Endothelial cell of umbilical vein (primary cell): ENCODE measurements around the gene ELL2. TPM values are rescaled to one million over a fixed set of nuclear protein-coding genes. Genes with fewer than 3 reads are reported as not detected.

Experiments
- BruUV-seq: library from RNA; stranded (reverse); fragments of 400-500 nt; replicated peaks from 2 replicates; lab custom pipeline; 2021; lab: Mats Ljungman, UMichigan
- CTCF ChIA-PET: fragments of 300-600, 350-600 bp; sonication (Branson Sonifier 250); formaldehyde crosslinking; loops from one replicate; lab custom pipeline; 2021; ENCODE audit warnings: antibody characterized with exemption, inconsistent platforms; lab: Charles Lee
- POLR2A ChIA-PET: fragments of 300-600, 350-600 bp; sonication (Branson Sonifier 250); formaldehyde crosslinking; loops from one replicate; lab custom pipeline; 2021; ENCODE audit warnings: antibody characterized with exemption, inconsistent platforms; lab: Charles Lee
- DNase-seq: peaks from one replicate; pipeline ENCODE4 v3.0.0-alpha.2; 2011; ENCODE audit warnings: low read depth, low spot score
- FAIRE-seq: peaks from 2 replicates; lab custom pipeline; 2011; peaks lifted over from hg19 to GRCh38; lab: Jason Lieb, UNC
- H2AFZ ChIP-seq: 2 replicates; pipeline ENCODE4 v1.6.0; 2012; ENCODE audit warnings: low read depth, low read length, control low read depth, inconsistent platforms
- H3K27ac ChIP-seq: 2 replicates; pipeline ENCODE4 v1.5.1; 2011; ENCODE audit warnings: low read depth, mild to moderate bottlenecking, control low read depth, low read length, moderate library complexity; ENCODE audit not compliant: insufficient read depth
- H3K27me3 ChIP-seq, 2 experiments: 2 replicates each; pipeline versions ENCODE4 v1.6.0 to v1.6.1; 2011; ENCODE audit warnings: low read length in 2 of 2, mixed read lengths in 1 of 2; ENCODE audit not compliant: control insufficient read depth in 2 of 2, insufficient read depth in 2 of 2
- H3K36me3 ChIP-seq, 2 experiments: 2 replicates in 1 of 2; 3 replicates in 1 of 2; pipeline ENCODE4 v1.5.1; 2011; ENCODE audit warnings: low read length in 2 of 2, mild to moderate bottlenecking in 1 of 2, moderate library complexity in 1 of 2; ENCODE audit not compliant: control insufficient read depth in 2 of 2, insufficient read depth in 2 of 2; ENCODE audit errors: extremely low read depth in 1 of 2
- H3K4me1 ChIP-seq: 3 replicates; pipeline ENCODE4 v1.5.1; 2011; ENCODE audit warnings: mild to moderate bottlenecking, low read length; ENCODE audit not compliant: control insufficient read depth, insufficient read depth; ENCODE audit errors: extremely low read depth
- H3K4me2 ChIP-seq: 2 replicates; pipeline ENCODE4 v1.6.1; 2011; ENCODE audit warnings: low read length, control low read depth, mixed read lengths; ENCODE audit not compliant: insufficient read depth
- H3K4me3 ChIP-seq, 3 experiments: fragments of 200-600 bp in 1 of 3; sonication (generic), shearing (Covaris generic) in 1 of 3; replicated peaks in 1 of 3; 2 replicates each; pipeline ENCODE4 v1.5.1; 2011 to 2016; ENCODE audit warnings: control low read depth in 3 of 3, low read length in 3 of 3, mild to moderate bottlenecking in 2 of 3, inconsistent platforms in 1 of 3, low read depth in 1 of 3, moderate library complexity in 1 of 3; ENCODE audit not compliant: insufficient read depth in 1 of 3
- H3K79me2 ChIP-seq: 2 replicates; pipeline ENCODE4 v1.6.0; 2012; ENCODE audit warnings: low read length, inconsistent platforms; ENCODE audit not compliant: control insufficient read depth, insufficient read depth
- H3K9ac ChIP-seq: replicated peaks from 2 replicates; pipeline ENCODE3; 2011; ENCODE audit warnings: low read length, control low read depth; ENCODE audit not compliant: insufficient read depth; ENCODE audit errors: extremely low read depth
- H3K9me1 ChIP-seq: replicated peaks from 3 replicates; pipeline ENCODE4 v1.6.0; 2011; ENCODE audit warnings: mild to moderate bottlenecking, low read length; ENCODE audit not compliant: control insufficient read depth, insufficient read depth; ENCODE audit errors: extremely low read depth
- H3K9me3 ChIP-seq: replicated peaks from 2 replicates; pipeline ENCODE4 v1.5.1; 2012; ENCODE audit warnings: low read length, inconsistent platforms; ENCODE audit not compliant: control insufficient read depth, insufficient read depth
- H4K20me1 ChIP-seq: replicated peaks from 2 replicates; pipeline ENCODE3; 2011; ENCODE audit warnings: mild to moderate bottlenecking, low read length; ENCODE audit not compliant: control insufficient read depth, insufficient read depth; ENCODE audit errors: extremely low read depth
- EZH2 ChIP-seq: IDR thresholded peaks from 2 replicates; pipeline ENCODE4 v1.6.1; 2012; ENCODE audit warnings: borderline replicate concordance, low read depth, mild to moderate bottlenecking, moderate library complexity, low read length, inconsistent platforms; ENCODE audit not compliant: severe bottlenecking
- FOS ChIP-seq: IDR thresholded peaks from 2 replicates; pipeline ENCODE4 v1.6.1; 2011; ENCODE audit warnings: mild to moderate bottlenecking, low read length, moderate library complexity, borderline replicate concordance; ENCODE audit not compliant: insufficient read depth
- GATA2 ChIP-seq: IDR thresholded peaks from 2 replicates; pipeline ENCODE4 v1.7.0; 2011; ENCODE audit warnings: low read depth, mild to moderate bottlenecking, moderate library complexity, mixed read lengths, low read length; ENCODE audit not compliant: insufficient read length, insufficient read depth
- JUN ChIP-seq: IDR thresholded peaks from 2 replicates; pipeline ENCODE4 v1.6.1; 2011; ENCODE audit warnings: borderline replicate concordance, low read depth; ENCODE audit not compliant: insufficient read length, insufficient read depth
- MYC ChIP-seq: IDR thresholded peaks from one replicate; pipeline ENCODE4 v1.6.1; 2011; ENCODE audit warnings: mild to moderate bottlenecking, low read depth, low read length
- POLR2A ChIP-seq: IDR thresholded peaks from 2 replicates; pipeline ENCODE4 v1.6.1; 2012; ENCODE audit warnings: low read depth, mild to moderate bottlenecking, control low read depth, low read length
- POLR2AphosphoS5 ChIP-seq: IDR thresholded peaks from 2 replicates; pipeline ENCODE4 v1.6.1; 2012; ENCODE audit warnings: low read depth, mild to moderate bottlenecking, control low read depth, low read length, moderate library complexity; ENCODE audit not compliant: insufficient read depth
- dilution Hi-C: fragments of 300-500 bp; cut with MboI; formaldehyde crosslinking; loops from one replicate; pipeline ENCODE4 v1.15.0; 2019; ENCODE audit warnings: low sequenced_read_pairs; ENCODE audit not compliant: extremely low pct_ligation_motif_present
- intact Hi-C: fragments of 100-400 bp; cut with micrococcal nuclease; formaldehyde crosslinking; loops from one replicate; pipeline ENCODE4 v1.10.0; 2022
- polyA plus RNA-seq, 4 experiments: library from polyadenylated mRNA; depleted of rRNA in 3 of 4; stranded (reverse) in 3 of 4; unstranded in 1 of 4; fragments of >200 nt; gene quantifications; 2 replicates each; pipeline versions ENCODE4 v1.2.1 to v1.2.3, GENCODE V29; 2011 to 2012; ENCODE audit warnings: missing spikeins in 1 of 4
- total RNA-seq: library from RNA; stranded (reverse); gene quantifications from 2 replicates; pipeline ENCODE4 v1.2.3, GENCODE V29; 2021
- TF ChIP-seq, protein P1 (sequence below): IDR thresholded peaks from 2 replicates; pipeline ENCODE4 v1.6.1; 2011; ENCODE audit not compliant: insufficient read depth, insufficient read length
- TF ChIP-seq, protein P2 (sequence below), 2 donors: IDR thresholded peaks; 1 replicate in 1 of 2; 2 replicates in 1 of 2; pipeline ENCODE4 v1.5.1; 2011; ENCODE audit warnings: low read length in 2 of 2, mild to moderate bottlenecking in 2 of 2, moderate library complexity in 2 of 2, control low read depth in 1 of 2, inconsistent platforms in 1 of 2, low read depth in 1 of 2; ENCODE audit not compliant: insufficient read depth in 1 of 2; ENCODE audit errors: extremely low read depth in 1 of 2

Gene ELL2
- total and polyA plus RNA-seq, 2 donors (not counting 3 experiments of a cell fraction or from before 2014, with no cell fraction given), result 6.8 to 26.0 TPM

GRCh38 chr5:95954716-95955115 lies 6.9 kb downstream of the ELL2 start:
- H3K27ac ChIP-seq, result no peak overlapping the region
- no peaks in the 10 kb centered on the region for H4K20me1 ChIP-seq
- intact Hi-C loops, result no loop called here

More at GRCh38 chr5:95954716-95955115, 6.9 kb downstream of the ELL2 start:
- CTCF ChIA-PET, result interaction anchor here (1.3 to 7.0 kb wide), 5 partner anchors 8 to 383 kb away, joined by 3 to 107 read pairs (median 7); no protein-coding TSS in a partner anchor
- POLR2A ChIA-PET, result no interaction called here
- BruUV-seq, result no TSS peak
- Histone ChIP-seq H3K4me3 (no peak overlapping the region), H3K36me3 (no peaks in the 10 kb centered on the region), H3K4me2 (no peak overlapping the region), H3K79me2 (peaks cover 77% of the 10 kb centered on the region), H3K9me1 (no peaks in the 10 kb centered on the region), H3K4me1 (peaks cover 13% of the 10 kb centered on the region), H3K9me3 (no peaks in the 10 kb centered on the region), H3K27me3 (no peaks in the 10 kb centered on the region), H3K9ac (no peak overlapping the region), H2AFZ (no peak overlapping the region)
- FAIRE-seq, result no peak
- no peak for DNase-seq
- TF ChIP-seq, protein P1, sequence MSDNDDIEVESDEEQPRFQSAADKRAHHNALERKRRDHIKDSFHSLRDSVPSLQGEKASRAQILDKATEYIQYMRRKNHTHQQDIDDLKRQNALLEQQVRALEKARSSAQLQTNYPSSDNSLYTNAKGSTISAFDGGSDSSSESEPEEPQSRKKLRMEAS, result no peak
- TF ChIP-seq POLR2AphosphoS5 (no peak), JUN (no peak), GATA2 (no peak), EZH2 (no peak), MYC (no peak), POLR2A (no peak), FOS (no peak)
- TF ChIP-seq, protein P2, sequence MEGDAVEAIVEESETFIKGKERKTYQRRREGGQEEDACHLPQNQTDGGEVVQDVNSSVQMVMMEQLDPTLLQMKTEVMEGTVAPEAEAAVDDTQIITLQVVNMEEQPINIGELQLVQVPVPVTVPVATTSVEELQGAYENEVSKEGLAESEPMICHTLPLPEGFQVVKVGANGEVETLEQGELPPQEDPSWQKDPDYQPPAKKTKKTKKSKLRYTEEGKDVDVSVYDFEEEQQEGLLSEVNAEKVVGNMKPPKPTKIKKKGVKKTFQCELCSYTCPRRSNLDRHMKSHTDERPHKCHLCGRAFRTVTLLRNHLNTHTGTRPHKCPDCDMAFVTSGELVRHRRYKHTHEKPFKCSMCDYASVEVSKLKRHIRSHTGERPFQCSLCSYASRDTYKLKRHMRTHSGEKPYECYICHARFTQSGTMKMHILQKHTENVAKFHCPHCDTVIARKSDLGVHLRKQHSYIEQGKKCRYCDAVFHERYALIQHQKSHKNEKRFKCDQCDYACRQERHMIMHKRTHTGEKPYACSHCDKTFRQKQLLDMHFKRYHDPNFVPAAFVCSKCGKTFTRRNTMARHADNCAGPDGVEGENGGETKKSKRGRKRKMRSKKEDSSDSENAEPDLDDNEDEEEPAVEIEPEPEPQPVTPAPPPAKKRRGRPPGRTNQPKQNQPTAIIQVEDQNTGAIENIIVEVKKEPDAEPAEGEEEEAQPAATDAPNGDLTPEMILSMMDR (IDR thresholded peaks at IDR 0.05; ENCODE audit: extremely low read depth in 1 of 2, insufficient read depth in 1 of 2, low read depth in 1 of 2, low read length in 2 of 2), result no peak
- dilution Hi-C loops, result loop anchor here (25.0 kb wide), 1 partner anchor 383 kb away; no protein-coding TSS in a partner anchor
